Stimulated activated CD8-positive, alpha-beta memory T cell treated with anti-CD3 and anti-CD28 coated beads, Interleukin-7, amount 100 ng/mL, for 24 hours (primary cell): ENCODE data around the gene KRT3.
"Not testable (repeated sequence)": the region's sequence is repeated elsewhere in the genome, so short reads cannot be mapped to it uniquely, and the experiment has no call there.

Source experiments
- DNase-seq: peaks from one replicate; pipeline ENCODE4 v3.0.0-alpha.2; 2020; ENCODE audit warnings: low read depth

Gene KRT3

GRCh38 chr12:52798003-52798670 lies 2.2 kb upstream of the KRT3 start:
- no peak for DNase-seq

GRCh38 chr12:52797529-52797894 lies 1.6 kb upstream of the KRT3 start:
- DNase-seq, result no peak

GRCh38 chr12:52796839-52797528 lies 1.1 kb upstream of the KRT3 start:
- DNase-seq, result no peak

- DNase-seq, result no peak
These were observed 495 bp upstream of the KRT3 start for GRCh38 chr12:52796429-52796794.

- DNase-seq, result not testable (repeated sequence)
These were observed 614 bp downstream of the KRT3 start for GRCh38 chr12:52795332-52795674.

- DNase-seq, result no peak
These were observed 1.2 kb downstream of the KRT3 start for GRCh38 chr12:52794479-52795331.

- no peak for DNase-seq
These were observed 3.5 kb downstream of the KRT3 start for GRCh38 chr12:52792185-52793029.

- DNase-seq, result no peak
These were observed 4.4 kb downstream of the KRT3 start for GRCh38 chr12:52791271-52792184.

GRCh38 chr12:52790427-52791270 lies 5.3 kb downstream of the KRT3 start:
- no peak for DNase-seq

GRCh38 chr12:52789637-52790426 lies 6.1 kb downstream of the KRT3 start:
- DNase-seq, result no peak

GRCh38 chr12:52788876-52789636 lies 6.9 kb downstream of the KRT3 start:
- no peak for DNase-seq

GRCh38 chr12:52788192-52788875 lies 7.6 kb downstream of the KRT3 start:
- DNase-seq, result no peak

- no peak for DNase-seq
These were observed 8.4 kb downstream of the KRT3 start for GRCh38 chr12:52787324-52788191.

- DNase-seq, result no peak
These were observed 11.0 kb downstream of the KRT3 start for GRCh38 chr12:52784909-52785308.

- no peak for DNase-seq
These were observed 12.2 kb downstream of the KRT3 start for GRCh38 chr12:52783563-52784316.

- no peak for DNase-seq
These were observed 13.4 kb downstream of the KRT3 start for GRCh38 chr12:52782502-52782901.
